GM12878 (cell line): Measurements from ENCODE around the gene RTP3. TPM values are rescaled to one million over a fixed set of nuclear protein-coding genes. Genes with fewer than 3 reads are reported as not detected.

Source experiments
- ATAC-seq: fragments of 200-7000 bp; cut with Tn5 transposase; 3 replicates; pipeline ENCODE4 v1.9.1; 2020; ENCODE audit warnings: mild to moderate bottlenecking, moderate library complexity
- BruUV-seq: library from RNA; stranded (reverse); fragments of 400-500 nt; replicated peaks from 2 replicates; lab custom pipeline; 2021; lab: Mats Ljungman, UMichigan
- CTCF ChIA-PET: fragments of 300-600 bp; sonication (Branson Sonifier 250); formaldehyde crosslinking; extraction: SDS; loops from one replicate; lab custom pipeline; 2021; ENCODE audit warnings: inconsistent platforms; lab: Yijun Ruan, JAX
- POLR2A ChIA-PET: fragments of 350-600 bp; formaldehyde crosslinking; extraction: SDS; loops from one replicate; lab custom pipeline; 2021; ENCODE audit warnings: inconsistent platforms; lab: Charles Lee
- RAD21 ChIA-PET: fragments of 300-600 bp; sonication (Branson Sonifier 250); formaldehyde crosslinking; loops from one replicate; lab custom pipeline; 2023; ENCODE audit warnings: antibody characterized with exemption; ENCODE audit not compliant: unreplicated experiment; lab: Charles Lee
- SMC1A ChIA-PET: fragments of 300-600 bp; sonication (Branson Sonifier 250); formaldehyde crosslinking; loops from one replicate; lab custom pipeline; 2023; ENCODE audit not compliant: unreplicated experiment, uncharacterized antibody; lab: Charles Lee
- DNase-seq: peaks from one replicate; pipeline ENCODE4 v3.0.0-alpha.2; 2011; ENCODE audit warnings: low read depth, low spot score
- FAIRE-seq: peaks from 3 replicates; lab custom pipeline; 2011; peaks lifted over from hg19 to GRCh38; lab: Jason Lieb, UNC
- H2AFZ ChIP-seq: 2 replicates; pipeline ENCODE4 v1.6.0; 2011; ENCODE audit warnings: low read depth, low read length, control low read depth; ENCODE audit not compliant: control insufficient read depth
- H3K27ac ChIP-seq: 2 replicates; pipeline ENCODE4 v1.5.1; 2011; ENCODE audit warnings: control low read depth; ENCODE audit not compliant: control insufficient read depth, insufficient read depth
- H3K27me3 ChIP-seq, 2 experiments: replicated peaks in 1 of 2; 2 replicates each; pipeline versions ENCODE4 v1.6.0 to v1.6.1; 2011; ENCODE audit warnings: low read length in 1 of 2; ENCODE audit not compliant: control insufficient read depth in 2 of 2, insufficient read depth in 2 of 2
- H3K36me3 ChIP-seq, 2 experiments: 2 replicates each; pipeline ENCODE4 v1.5.1; 2011; ENCODE audit warnings: low read length in 1 of 2; ENCODE audit not compliant: control insufficient read depth in 2 of 2, insufficient read depth in 2 of 2
- H3K4me1 ChIP-seq: 2 replicates; pipeline ENCODE4 v1.6.1; 2011; ENCODE audit warnings: mild to moderate bottlenecking, low read length, moderate library complexity, mixed read lengths; ENCODE audit not compliant: control insufficient read depth, insufficient read depth
- H3K4me2 ChIP-seq: 2 replicates; pipeline ENCODE4 v1.6.0; 2011; ENCODE audit warnings: control low read depth; ENCODE audit not compliant: control insufficient read depth, insufficient read depth
- H3K4me3 ChIP-seq: fragments of 200-600 bp; sonication (generic); 2 replicates; pipeline ENCODE4 v1.5.1; 2016
- H3K79me2 ChIP-seq: 2 replicates; pipeline ENCODE4 v1.6.0; 2011; ENCODE audit warnings: low read length; ENCODE audit not compliant: control insufficient read depth, insufficient read depth
- H3K9ac ChIP-seq: 2 replicates; pipeline ENCODE4 v1.8.0; 2011; ENCODE audit warnings: low read length, control low read depth, mixed read lengths; ENCODE audit not compliant: control insufficient read depth, insufficient read depth
- H3K9me3 ChIP-seq: replicated peaks from 3 replicates; pipeline ENCODE4 v1.5.1; 2011; ENCODE audit warnings: mild to moderate bottlenecking, low read length; ENCODE audit not compliant: control insufficient read depth, insufficient read depth
- H4K20me1 ChIP-seq: 2 replicates; pipeline ENCODE4 v1.6.0; 2011; ENCODE audit not compliant: control insufficient read depth, insufficient read depth
- CBX5 ChIP-seq: sonication (generic); IDR thresholded peaks from 2 replicates; pipeline ENCODE4 v1.6.1; 2016; ENCODE audit warnings: low read depth, moderate library complexity, mild to moderate bottlenecking, inconsistent platforms
- FOXM1 ChIP-seq: IDR thresholded peaks from 2 replicates; pipeline ENCODE4 v1.6.1; 2012; ENCODE audit warnings: low read depth, mild to moderate bottlenecking, inconsistent platforms, low read length, moderate library complexity
- MTA3 ChIP-seq: IDR thresholded peaks from 2 replicates; pipeline ENCODE4 v1.6.1; 2012; ENCODE audit warnings: low read length, inconsistent platforms, borderline replicate concordance
- NR2C1 ChIP-seq: fragments of 450-650 bp; IDR thresholded peaks from 2 replicates; pipeline ENCODE4 v1.6.1; 2017; ENCODE audit warnings: antibody characterized with exemption, mild to moderate bottlenecking, moderate library complexity
- POLR2AphosphoS5 ChIP-seq: IDR thresholded peaks from 2 replicates; pipeline ENCODE4 v1.6.1; 2011; ENCODE audit warnings: mild to moderate bottlenecking, low read length, inconsistent platforms
- ZBED1 ChIP-seq: IDR thresholded peaks from 2 replicates; pipeline ENCODE4 v1.6.1; 2016; ENCODE audit warnings: borderline replicate concordance
- WGBS: methylation state at CpG from one replicate; pipeline ENCODE4 v1.1.6; 2016; ENCODE audit warnings: low lambda C conversion rate; ENCODE audit not compliant: insufficient replicate concordance, insufficient coverage; ENCODE audit errors: missing lambda C conversion rate; 5-methylcytosine and 5-hydroxymethylcytosine counted together
- in situ Hi-C: fragments of 300-500 bp; cut with MboI; formaldehyde crosslinking; loops from 9 replicates; pipeline ENCODE4 v1.14.3; 2018; ENCODE audit warnings: mixed read lengths
- intact Hi-C: fragments of 100-400 bp; cut with micrococcal nuclease; formaldehyde crosslinking; loops from one replicate; pipeline ENCODE4 v1.14.2; 2022; ENCODE audit not compliant: unreplicated experiment
- polyA plus RNA-seq, 11 experiments: library from polyadenylated mRNA; depleted of rRNA in 4 of 11; unstranded in 6 of 11; stranded (reverse) in 5 of 11; fragments of >200 nt; fragmentation: Nextera tagmentation in 4 of 11; fragmentation: Illumina TruSeq in 1 of 11; extraction: Ambion mirVana in 4 of 11; extraction: Trizol in 1 of 11; gene quantifications; 1 replicate in 1 of 11; 2 replicates in 10 of 11; pipeline versions ENCODE4 v1.2.1 to v1.2.3, GENCODE V29; 2011 to 2016; ENCODE audit warnings: inconsistent platforms in 2 of 11, missing spikeins in 2 of 11, low read depth in 1 of 11
- total RNA-seq, 4 experiments: library from RNA; depleted of rRNA in 3 of 4; stranded (reverse); fragments of >200 nt in 3 of 4; fragmentation: Illumina TruSeq in 1 of 4; extraction: Trizol in 1 of 4; gene quantifications; 2 replicates each; pipeline versions ENCODE4 v1.2.1 to v1.2.3, GENCODE V29; 2013 to 2021
- TF ChIP-seq, protein P1 (sequence below): fragments of 150-350 bp; IDR thresholded peaks from 2 replicates; pipeline ENCODE4 v1.6.1; 2014; ENCODE audit warnings: mild to moderate bottlenecking, low read depth, low read length
- TF ChIP-seq, protein P2 (sequence below): fragments of 450-650 bp; formaldehyde crosslinking; IDR thresholded peaks from 2 replicates; pipeline ENCODE4 v1.4.0; 2022; ENCODE audit warnings: mild to moderate bottlenecking, moderate library complexity
- TF ChIP-seq, protein P3 (sequence below): fragments of 450-650 bp; IDR thresholded peaks from 2 replicates; pipeline ENCODE4 v1.6.1; 2017; ENCODE audit warnings: borderline replicate concordance
- TF ChIP-seq, protein P4 (sequence below): fragments of 450-650 bp; IDR thresholded peaks from 2 replicates; pipeline ENCODE4 v1.6.1; 2017; ENCODE audit warnings: mild to moderate bottlenecking, moderate library complexity
- TF ChIP-seq, protein P5 (sequence below): IDR thresholded peaks from 2 replicates; pipeline ENCODE4 v1.6.1; 2011; ENCODE audit warnings: borderline replicate concordance, low read depth, mild to moderate bottlenecking, moderate library complexity, low read length; ENCODE audit not compliant: insufficient read depth, poor library complexity, severe bottlenecking

Gene RTP3
- total and polyA plus RNA-seq, 10 of the 15 experiments (the other 5 are each of a cell fraction or from before 2014, with no cell fraction given), result 0.06 TPM; not detected in 9

DNA sequence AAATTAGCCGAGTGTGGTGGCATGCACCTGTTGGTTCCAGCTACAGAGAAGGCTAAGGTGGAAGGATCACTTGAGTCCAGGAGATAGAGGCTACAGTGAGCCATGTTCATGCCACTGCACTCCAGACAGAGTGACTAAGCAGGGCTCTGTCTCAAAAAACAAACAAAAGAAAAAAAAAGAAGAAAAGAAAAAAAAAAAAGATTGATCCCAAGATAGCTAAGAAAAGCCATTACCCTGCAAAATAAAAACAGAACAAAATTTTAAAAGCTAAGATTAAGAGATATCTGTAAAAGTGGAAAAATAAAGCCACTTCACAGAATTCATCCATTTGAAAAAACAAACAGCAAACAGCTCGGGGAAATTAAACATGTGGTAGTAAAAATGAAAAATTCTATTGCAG is 44.6 kb downstream of the RTP3 start:
- no TSS peak for BruUV-seq
- H3K27me3 ChIP-seq, result no peaks in the 10 kb centered on the region
- in situ Hi-C loops (no loop called here), intact Hi-C loops (no loop called here)
- H3K4me1 ChIP-seq, result peaks cover 35% of the 10 kb centered on the region
- no peak overlapping the region for H2AFZ ChIP-seq
- CTCF ChIA-PET, result interaction anchor here (0.5 to 1.7 kb wide), 7 partner anchors 9 to 437 kb away, joined by 3 to 5 read pairs (median 4); no protein-coding TSS in a partner anchor
- no peak for DNase-seq
- WGBS, result 38% methylated on average over 2 of the region's 2 CpGs
- no peak overlapping the region for H3K4me3 ChIP-seq
- SMC1A ChIA-PET, result interaction anchor here (0.8 to 1.7 kb wide), 5 partner anchors 12 to 87 kb away, joined by 3 to 8 read pairs (median 4); no protein-coding TSS in a partner anchor
- H3K79me2 ChIP-seq, result no peaks in the 10 kb centered on the region
- POLR2A ChIA-PET, result interaction anchor here (0.7 kb wide), 1 partner anchor 219 kb away, joined by 3 read pairs; no protein-coding TSS in a partner anchor
- peaks cover 1% of the 10 kb centered on the region; the same call in 2 of the 3 replicates for H3K9me3 ChIP-seq
- no peak overlapping the region for H3K4me2 ChIP-seq
- RAD21 ChIA-PET, result interaction anchor here (1.2 to 1.3 kb wide), 2 partner anchors 54 to 88 kb away, joined by 3 to 4 read pairs; no protein-coding TSS in a partner anchor
- H4K20me1 ChIP-seq, result no peaks in the 10 kb centered on the region
- no peak for ATAC-seq
- H3K27ac ChIP-seq, result no peak overlapping the region
- no peaks in the 10 kb centered on the region for H3K36me3 ChIP-seq
- H3K9ac ChIP-seq, result no peak overlapping the region
- no peak for FAIRE-seq
- TF ChIP-seq, protein P1, sequence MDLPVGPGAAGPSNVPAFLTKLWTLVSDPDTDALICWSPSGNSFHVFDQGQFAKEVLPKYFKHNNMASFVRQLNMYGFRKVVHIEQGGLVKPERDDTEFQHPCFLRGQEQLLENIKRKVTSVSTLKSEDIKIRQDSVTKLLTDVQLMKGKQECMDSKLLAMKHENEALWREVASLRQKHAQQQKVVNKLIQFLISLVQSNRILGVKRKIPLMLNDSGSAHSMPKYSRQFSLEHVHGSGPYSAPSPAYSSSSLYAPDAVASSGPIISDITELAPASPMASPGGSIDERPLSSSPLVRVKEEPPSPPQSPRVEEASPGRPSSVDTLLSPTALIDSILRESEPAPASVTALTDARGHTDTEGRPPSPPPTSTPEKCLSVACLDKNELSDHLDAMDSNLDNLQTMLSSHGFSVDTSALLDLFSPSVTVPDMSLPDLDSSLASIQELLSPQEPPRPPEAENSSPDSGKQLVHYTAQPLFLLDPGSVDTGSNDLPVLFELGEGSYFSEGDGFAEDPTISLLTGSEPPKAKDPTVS, result no peak
- TF ChIP-seq, protein P2, sequence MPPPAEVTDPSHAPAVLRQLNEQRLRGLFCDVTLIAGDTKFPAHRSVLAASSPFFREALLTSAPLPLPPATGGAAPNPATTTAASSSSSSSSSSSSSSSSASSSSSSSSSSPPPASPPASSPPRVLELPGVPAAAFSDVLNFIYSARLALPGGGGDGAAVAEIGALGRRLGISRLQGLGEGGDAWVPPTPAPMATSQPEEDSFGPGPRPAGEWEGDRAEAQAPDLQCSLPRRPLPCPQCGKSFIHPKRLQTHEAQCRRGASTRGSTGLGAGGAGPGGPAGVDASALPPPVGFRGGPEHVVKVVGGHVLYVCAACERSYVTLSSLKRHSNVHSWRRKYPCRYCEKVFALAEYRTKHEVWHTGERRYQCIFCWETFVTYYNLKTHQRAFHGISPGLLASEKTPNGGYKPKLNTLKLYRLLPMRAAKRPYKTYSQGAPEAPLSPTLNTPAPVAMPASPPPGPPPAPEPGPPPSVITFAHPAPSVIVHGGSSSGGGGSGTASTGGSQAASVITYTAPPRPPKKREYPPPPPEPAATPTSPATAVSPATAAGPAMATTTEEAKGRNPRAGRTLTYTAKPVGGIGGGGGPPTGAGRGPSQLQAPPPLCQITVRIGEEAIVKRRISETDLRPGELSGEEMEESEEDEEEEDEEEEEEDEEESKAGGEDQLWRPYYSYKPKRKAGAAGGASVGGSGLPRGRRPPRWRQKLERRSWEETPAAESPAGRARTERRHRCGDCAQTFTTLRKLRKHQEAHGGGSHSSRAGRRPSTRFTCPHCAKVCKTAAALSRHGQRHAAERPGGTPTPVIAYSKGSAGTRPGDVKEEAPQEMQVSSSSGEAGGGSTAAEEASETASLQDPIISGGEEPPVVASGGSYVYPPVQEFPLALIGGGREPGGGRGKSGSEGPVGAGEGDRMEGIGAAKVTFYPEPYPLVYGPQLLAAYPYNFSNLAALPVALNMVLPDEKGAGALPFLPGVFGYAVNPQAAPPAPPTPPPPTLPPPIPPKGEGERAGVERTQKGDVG, result no peak
- TF ChIP-seq, protein P3, sequence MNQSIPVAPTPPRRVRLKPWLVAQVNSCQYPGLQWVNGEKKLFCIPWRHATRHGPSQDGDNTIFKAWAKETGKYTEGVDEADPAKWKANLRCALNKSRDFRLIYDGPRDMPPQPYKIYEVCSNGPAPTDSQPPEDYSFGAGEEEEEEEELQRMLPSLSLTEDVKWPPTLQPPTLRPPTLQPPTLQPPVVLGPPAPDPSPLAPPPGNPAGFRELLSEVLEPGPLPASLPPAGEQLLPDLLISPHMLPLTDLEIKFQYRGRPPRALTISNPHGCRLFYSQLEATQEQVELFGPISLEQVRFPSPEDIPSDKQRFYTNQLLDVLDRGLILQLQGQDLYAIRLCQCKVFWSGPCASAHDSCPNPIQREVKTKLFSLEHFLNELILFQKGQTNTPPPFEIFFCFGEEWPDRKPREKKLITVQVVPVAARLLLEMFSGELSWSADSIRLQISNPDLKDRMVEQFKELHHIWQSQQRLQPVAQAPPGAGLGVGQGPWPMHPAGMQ, result no peak
- TF ChIP-seq, protein P4, sequence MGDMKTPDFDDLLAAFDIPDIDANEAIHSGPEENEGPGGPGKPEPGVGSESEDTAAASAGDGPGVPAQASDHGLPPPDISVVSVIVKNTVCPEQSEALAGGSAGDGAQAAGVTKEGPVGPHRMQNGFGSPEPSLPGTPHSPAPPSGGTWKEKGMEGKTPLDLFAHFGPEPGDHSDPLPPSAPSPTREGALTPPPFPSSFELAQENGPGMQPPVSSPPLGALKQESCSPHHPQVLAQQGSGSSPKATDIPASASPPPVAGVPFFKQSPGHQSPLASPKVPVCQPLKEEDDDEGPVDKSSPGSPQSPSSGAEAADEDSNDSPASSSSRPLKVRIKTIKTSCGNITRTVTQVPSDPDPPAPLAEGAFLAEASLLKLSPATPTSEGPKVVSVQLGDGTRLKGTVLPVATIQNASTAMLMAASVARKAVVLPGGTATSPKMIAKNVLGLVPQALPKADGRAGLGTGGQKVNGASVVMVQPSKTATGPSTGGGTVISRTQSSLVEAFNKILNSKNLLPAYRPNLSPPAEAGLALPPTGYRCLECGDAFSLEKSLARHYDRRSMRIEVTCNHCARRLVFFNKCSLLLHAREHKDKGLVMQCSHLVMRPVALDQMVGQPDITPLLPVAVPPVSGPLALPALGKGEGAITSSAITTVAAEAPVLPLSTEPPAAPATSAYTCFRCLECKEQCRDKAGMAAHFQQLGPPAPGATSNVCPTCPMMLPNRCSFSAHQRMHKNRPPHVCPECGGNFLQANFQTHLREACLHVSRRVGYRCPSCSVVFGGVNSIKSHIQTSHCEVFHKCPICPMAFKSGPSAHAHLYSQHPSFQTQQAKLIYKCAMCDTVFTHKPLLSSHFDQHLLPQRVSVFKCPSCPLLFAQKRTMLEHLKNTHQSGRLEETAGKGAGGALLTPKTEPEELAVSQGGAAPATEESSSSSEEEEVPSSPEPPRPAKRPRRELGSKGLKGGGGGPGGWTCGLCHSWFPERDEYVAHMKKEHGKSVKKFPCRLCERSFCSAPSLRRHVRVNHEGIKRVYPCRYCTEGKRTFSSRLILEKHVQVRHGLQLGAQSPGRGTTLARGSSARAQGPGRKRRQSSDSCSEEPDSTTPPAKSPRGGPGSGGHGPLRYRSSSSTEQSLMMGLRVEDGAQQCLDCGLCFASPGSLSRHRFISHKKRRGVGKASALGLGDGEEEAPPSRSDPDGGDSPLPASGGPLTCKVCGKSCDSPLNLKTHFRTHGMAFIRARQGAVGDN, result no peak
- no peak for TF ChIP-seq NR2C1
- no peak for TF ChIP-seq FOXM1
- no peak for TF ChIP-seq CBX5
- TF ChIP-seq MTA3, result no peak
- no peak for TF ChIP-seq ZBED1
- no peak for TF ChIP-seq POLR2AphosphoS5
- TF ChIP-seq, protein P5, sequence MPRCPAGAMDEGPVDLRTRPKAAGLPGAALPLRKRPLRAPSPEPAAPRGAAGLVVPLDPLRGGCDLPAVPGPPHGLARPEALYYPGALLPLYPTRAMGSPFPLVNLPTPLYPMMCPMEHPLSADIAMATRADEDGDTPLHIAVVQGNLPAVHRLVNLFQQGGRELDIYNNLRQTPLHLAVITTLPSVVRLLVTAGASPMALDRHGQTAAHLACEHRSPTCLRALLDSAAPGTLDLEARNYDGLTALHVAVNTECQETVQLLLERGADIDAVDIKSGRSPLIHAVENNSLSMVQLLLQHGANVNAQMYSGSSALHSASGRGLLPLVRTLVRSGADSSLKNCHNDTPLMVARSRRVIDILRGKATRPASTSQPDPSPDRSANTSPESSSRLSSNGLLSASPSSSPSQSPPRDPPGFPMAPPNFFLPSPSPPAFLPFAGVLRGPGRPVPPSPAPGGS, result no peak
